ENCODE results near the gene MCHR2.
"Not testable (repeated sequence)": the region's sequence is repeated elsewhere in the genome, so short reads cannot be mapped to it uniquely, and the experiment has no call there.

The MCHR2 gene, protein sequence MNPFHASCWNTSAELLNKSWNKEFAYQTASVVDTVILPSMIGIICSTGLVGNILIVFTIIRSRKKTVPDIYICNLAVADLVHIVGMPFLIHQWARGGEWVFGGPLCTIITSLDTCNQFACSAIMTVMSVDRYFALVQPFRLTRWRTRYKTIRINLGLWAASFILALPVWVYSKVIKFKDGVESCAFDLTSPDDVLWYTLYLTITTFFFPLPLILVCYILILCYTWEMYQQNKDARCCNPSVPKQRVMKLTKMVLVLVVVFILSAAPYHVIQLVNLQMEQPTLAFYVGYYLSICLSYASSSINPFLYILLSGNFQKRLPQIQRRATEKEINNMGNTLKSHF

DNA sequence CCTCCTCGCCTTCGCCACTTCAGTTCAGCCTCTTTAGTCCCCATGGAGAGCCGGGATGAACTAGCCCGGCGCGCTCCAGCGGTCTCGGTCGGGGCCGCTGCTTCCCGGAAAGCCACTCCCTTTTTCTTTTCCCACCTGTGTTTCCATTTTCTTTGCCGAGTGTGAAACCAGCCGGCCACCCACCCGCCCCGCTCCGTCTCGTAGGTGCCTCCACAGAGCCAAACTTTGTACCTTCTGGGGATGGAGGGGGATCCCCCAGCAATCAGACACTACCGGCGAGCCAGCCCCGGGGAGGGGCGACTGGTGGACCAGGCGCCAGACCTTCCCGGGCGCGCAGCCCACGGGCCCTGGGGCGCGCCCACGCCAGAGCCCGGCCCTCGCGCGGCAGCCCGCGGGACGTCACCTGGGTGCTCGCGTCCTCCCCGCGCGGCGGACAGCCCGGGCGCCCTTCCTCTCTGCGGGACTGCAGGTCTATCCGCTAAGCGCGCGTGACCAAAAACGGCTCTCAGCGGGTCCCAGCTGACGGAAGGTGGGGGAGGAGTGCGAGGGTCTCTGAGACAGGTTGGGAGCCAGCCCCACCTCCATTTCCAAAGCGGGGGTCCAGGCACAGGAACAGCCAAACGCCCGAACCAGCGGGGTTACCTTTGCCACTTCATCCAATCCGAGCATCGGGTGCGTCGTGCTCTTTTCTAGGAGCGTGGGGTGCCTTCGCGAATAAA lies at the start of gene MCHR2:
TSS of gene MCHR2 (minus strand) at position 691 of the 719 bp plus-strand sequence. CDS start 38,076 bp downstream, outside the sequence.
- peak; percentile 61 for DNase-seq (ENCODE audit: low spot score)

DNA sequence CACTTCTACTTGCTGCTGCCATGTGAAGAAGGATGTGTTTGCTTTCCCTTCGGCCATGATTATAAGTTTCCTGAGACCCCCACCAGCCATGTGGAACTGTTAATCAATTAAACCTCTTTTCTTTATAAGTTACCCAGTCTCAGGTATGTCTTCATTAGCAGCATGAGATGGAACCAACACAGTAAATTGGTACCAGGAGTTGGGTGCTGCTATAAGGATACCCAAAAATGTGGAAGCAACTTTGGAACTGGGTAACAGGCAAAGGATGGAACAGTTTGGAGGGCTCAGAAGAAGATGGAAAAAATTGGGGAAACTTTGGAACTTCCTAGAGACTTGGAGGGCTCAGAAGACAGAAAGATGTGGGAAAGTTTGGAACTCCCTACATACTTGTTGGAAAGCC lies 44.5 kb upstream of the MCHR2 start:
- DNase-seq (ENCODE audit: low spot score) = not testable (repeated sequence)

DNA sequence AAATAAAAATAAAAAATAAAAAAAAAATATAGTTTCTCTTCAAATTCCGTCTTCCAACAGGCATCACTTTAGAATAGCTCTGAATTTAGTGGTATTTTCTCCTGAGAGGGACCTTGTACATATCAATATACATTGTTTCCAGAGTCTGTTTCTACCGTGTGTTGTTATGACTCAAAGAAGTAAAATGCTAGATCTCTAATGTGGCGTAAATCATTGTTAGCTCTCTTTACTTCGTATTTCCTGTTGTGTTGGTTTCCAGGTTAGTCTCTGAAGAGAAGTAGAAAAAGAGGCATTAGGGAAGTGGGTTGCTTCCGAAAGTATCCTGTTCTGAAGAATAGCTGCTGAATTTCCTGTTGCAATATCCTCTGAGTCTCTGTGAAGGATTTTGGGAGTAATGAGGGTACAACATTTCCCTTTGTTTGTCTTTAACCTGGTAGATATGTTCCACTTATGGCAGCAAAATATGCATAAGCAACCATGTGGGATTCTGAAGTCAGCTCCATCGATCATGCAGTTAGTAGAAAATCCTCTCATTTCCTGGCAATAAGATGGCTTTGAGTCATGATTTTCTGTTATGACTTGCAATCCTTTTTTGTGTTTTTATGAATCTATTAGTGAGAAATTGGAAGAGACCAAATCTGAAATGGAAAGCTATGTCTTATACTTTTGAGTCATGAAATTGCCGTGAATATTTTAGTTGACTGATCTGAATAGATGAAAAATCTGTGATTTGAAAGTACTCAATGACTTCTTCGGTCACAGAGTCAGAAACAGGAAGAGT lies 42.0 kb upstream of the MCHR2 start:
- DNase-seq (ENCODE audit: low spot score) = no peak

- no peak for DNase-seq (ENCODE audit: low spot score)
Measured at GRCh38 chr6:100023798-100024197, 29.8 kb upstream of the MCHR2 start.

DNA sequence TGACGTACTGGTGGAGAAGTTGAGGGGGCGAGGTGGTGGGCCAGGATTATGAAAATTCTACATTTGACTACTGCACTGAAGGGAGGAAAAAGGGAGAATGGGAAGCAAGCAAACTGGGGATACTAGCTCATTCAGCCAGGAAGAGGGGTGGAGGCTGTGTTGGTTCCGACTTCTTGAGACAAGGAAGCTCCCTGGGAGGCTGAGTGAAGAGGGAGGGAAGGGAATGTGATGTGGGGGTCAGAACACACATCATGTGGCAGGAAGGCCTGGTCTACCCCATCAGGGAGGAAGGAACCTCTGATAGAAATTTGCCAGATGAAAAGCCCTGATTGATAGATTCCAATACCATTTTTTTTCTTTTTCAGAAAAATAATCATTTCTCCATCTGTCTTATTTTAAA lies 28.8 kb upstream of the MCHR2 start:
- DNase-seq (ENCODE audit: low spot score) = no peak

DNA sequence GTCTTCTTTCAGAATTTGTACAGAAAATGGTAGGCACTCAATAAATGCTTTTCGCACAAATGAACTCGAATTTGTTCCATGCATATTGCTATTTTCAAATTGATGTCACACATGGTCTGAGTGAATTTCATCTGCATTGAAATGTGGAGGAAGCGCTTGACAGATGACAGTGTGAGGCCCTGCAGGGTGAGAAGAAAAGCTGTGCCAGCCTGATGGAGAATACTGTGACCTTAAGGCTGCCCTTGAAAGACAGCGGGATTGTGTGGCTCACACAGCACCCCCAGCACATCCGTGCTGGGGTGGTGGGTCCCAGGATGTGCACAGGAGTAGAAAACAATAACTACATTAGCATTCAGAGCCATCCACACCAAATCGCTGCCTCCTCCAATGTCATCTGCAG lies 14.8 kb upstream of the MCHR2 start:
- DNase-seq (ENCODE audit: low spot score) = no peak

DNA sequence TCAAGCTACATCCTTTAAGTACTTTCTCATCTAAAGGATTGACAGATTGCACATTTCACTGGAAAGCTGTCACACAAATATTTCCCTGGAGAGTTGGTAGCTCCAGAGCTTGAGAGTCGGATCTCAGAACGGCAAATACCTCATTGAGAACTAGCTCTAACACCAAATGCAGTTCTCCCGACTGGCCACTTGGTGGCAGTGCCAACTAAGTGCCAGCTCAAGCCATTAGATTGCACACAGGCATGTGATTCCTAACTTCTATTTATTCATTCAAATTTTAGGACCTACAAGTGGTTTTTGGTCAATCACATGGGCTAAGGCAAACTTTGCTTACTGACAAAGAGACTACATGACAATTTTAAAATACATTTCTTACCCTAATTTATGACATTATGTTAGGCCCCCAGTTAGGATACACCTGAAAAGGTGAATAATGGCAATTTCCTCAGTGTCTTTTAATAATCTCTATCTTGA lies 7.9 kb upstream of the MCHR2 start:
- peak; percentile 76 for DNase-seq (ENCODE audit: low spot score)

GRCh38 chr6:99997141-99997540 lies 3.1 kb upstream of the MCHR2 start:
- DNase-seq (ENCODE audit: low spot score) = no peak

- no peak for DNase-seq (ENCODE audit: low spot score)
Measured at GRCh38 chr6:99995916-99996315, 1.9 kb upstream of the MCHR2 start.

GRCh38 chr6:99993146-99993532 lies 884 bp downstream of the MCHR2 start:
- no peak for DNase-seq (ENCODE audit: low spot score)

- no peak for DNase-seq (ENCODE audit: low spot score)
Measured at GRCh38 chr6:99991955-99992354, 2.1 kb downstream of the MCHR2 start.

DNA sequence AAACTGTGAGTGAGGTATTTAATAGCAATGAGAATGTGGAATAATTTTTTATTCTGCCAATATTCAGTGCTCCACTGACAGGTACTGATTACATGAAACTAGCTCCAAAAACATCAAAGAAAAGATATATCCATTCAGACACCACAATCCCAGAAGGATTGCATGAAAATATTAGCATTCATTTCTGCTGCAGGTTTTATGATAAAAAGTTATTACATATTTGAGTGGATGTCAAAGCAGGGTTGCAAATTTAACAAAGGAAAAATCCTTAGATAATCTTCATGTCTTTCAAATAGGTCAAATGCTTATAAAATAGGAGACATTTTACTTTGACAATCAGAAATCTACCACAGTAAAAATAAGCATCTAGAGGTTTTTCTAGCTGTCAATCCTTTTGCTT lies 13.3 kb downstream of the MCHR2 start:
- no peak for DNase-seq (ENCODE audit: low spot score)

DNA sequence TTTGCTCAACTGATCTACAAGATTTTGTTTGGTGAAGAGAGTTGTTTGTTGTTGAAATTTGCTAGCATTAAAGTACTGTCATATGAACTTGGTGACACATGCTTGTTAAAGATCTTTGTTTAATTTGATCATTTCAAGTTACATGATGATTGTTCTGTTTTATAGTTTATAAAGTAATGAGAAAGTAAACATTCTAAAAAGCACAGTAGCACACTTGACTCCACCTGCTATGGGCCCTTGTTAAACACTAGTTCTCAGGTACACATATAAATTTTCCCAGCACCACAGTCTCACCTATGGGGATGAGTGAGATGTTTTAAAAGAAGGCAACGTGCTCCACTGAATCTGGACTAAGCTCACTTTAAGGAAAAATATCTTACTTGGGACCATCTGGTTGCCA lies 14.1 kb downstream of the MCHR2 start:
- no peak for DNase-seq (ENCODE audit: low spot score)

GRCh38 chr6:99967052-99967451 lies 27.0 kb downstream of the MCHR2 start:
- DNase-seq (ENCODE audit: low spot score) = no peak

GRCh38 chr6:99960027-99960426 lies 34.0 kb downstream of the MCHR2 start:
- DNase-seq (ENCODE audit: low spot score) = no peak

GRCh38 chr6:99951016-99951805 lies 42.8 kb downstream of the MCHR2 start:
- no peak for DNase-seq (ENCODE audit: low spot score)

GRCh38 chr6:99946005-99946404 lies 48.0 kb downstream of the MCHR2 start:
- no peak for DNase-seq (ENCODE audit: low spot score)

DNA sequence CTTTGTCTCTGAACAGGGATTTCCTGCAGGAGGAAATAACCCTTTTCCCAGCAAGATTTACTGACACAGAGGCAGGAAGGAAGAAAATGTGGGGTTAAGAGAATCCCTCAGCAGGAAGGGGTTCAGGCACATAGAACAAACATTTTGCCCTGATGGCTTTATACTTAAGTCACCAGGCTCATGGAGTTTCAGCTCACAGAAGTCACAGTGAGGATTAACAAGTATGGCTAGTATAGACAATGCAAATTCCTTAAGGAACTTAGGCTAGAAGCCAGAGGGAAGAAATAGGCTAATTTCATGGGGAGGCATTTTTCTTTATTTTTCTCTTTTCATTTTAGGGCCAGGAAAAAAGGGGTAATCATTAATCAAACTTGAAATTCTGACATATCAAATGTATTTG lies 50.2 kb downstream of the MCHR2 start:
- DNase-seq (ENCODE audit: low spot score) = no peak

GRCh38 chr6:99940582-99940981 lies 53.4 kb downstream of the MCHR2 start:
- no peak for DNase-seq (ENCODE audit: low spot score)

DNA sequence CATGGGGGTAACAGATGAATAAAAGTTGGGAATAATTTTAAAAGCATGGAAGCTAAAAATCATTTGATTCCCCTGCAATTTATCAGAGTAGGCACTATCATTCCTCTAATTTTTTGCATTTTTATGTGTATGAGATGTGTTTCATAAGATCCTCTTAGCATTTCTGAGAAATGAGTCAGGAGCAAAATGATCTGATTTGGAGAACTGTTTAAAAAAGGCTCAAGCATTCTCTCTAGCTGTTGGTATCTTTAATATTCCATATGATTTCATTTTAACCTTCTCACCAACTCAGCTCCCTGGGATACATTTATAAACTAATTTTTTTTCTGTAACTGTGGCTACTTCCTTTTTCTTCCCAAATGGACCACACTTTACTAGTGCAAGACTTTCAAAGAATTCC lies 60.9 kb downstream of the MCHR2 start:
- DNase-seq (ENCODE audit: low spot score) = peak; percentile 65

GRCh38 chr6:99912657-99913056 lies 81.4 kb downstream of the MCHR2 start:
- DNase-seq (ENCODE audit: low spot score) = no peak

All from GM03348 (cell line).